KMS-11 (cell line): ENCODE results near the gene STX18.

Source experiments
- H2AFZ ChIP-seq: fragments of 200-600 bp; sonication (generic); 2 replicates; pipeline ENCODE4 v1.6.1; 2016; ENCODE audit warnings: antibody characterized with exemption, mixed run types, low read depth
- H3K27ac ChIP-seq: fragments of 200-600 bp; sonication (generic); 2 replicates; pipeline ENCODE4 v1.6.1; 2016; ENCODE audit warnings: mild to moderate bottlenecking, mixed run types
- H3K27me3 ChIP-seq: fragments of 200-600 bp; sonication (generic); 2 replicates; pipeline ENCODE4 v1.6.1; 2017; ENCODE audit warnings: mild to moderate bottlenecking, low read depth, mixed run types, moderate library complexity; ENCODE audit not compliant: insufficient read depth
- H3K36me3 ChIP-seq: fragments of 200-600 bp; sonication (generic); 2 replicates; pipeline ENCODE4 v1.6.1; 2017; ENCODE audit warnings: mild to moderate bottlenecking, mixed run types; ENCODE audit not compliant: insufficient read depth
- H3K4me1 ChIP-seq: fragments of 200-600 bp; sonication (generic); 2 replicates; pipeline ENCODE4 v1.6.1; 2016; ENCODE audit warnings: mild to moderate bottlenecking, low read depth, mixed run types; ENCODE audit not compliant: poor library complexity, severe bottlenecking
- H3K4me2 ChIP-seq: fragments of 200-600 bp; sonication (generic); 2 replicates; pipeline ENCODE4 v1.7.0; 2016; ENCODE audit warnings: mild to moderate bottlenecking, mixed run types
- H3K4me3 ChIP-seq: fragments of 200-600 bp; sonication (generic); IDR thresholded peaks from 2 replicates; pipeline ENCODE4 v1.6.1; 2017; ENCODE audit warnings: low read depth, low read length, mixed read lengths; ENCODE audit not compliant: insufficient read depth
- H3K79me2 ChIP-seq: fragments of 200-600 bp; sonication (generic); 2 replicates; pipeline ENCODE4 v1.6.1; 2016; ENCODE audit warnings: low read depth, mixed run types; ENCODE audit not compliant: insufficient read depth
- H3K9ac ChIP-seq: fragments of 200-600 bp; sonication (generic); 2 replicates; pipeline ENCODE4 v1.6.1; 2016; ENCODE audit warnings: mild to moderate bottlenecking, mixed run types
- H4K20me1 ChIP-seq: fragments of 200-600 bp; sonication (generic); 2 replicates; pipeline ENCODE4 v1.6.1; 2016; ENCODE audit warnings: mild to moderate bottlenecking, mixed run types; ENCODE audit not compliant: insufficient read depth
- CTCF ChIP-seq: fragments of 200-600 bp; sonication (generic); conservative IDR thresholded peaks from 2 replicates; pipeline ENCODE4 v1.6.1; 2017; ENCODE audit warnings: low read depth, mild to moderate bottlenecking, antibody characterized with exemption, low read length, moderate library complexity, mixed read lengths

STX18 gene

GRCh38 chr4:4388311-4388790, 153.5 kb downstream of the STX18 start:
- H3K27me3 ChIP-seq, result no peaks in the 10 kb centered on the region
- H3K4me1 ChIP-seq, result no peaks in the 10 kb centered on the region
- no peak overlapping the region for H3K27ac ChIP-seq
- no peaks in the 10 kb centered on the region for H4K20me1 ChIP-seq
- H3K4me2 ChIP-seq, result no peak overlapping the region
- no peak overlapping the region for H2AFZ ChIP-seq
- no peak overlapping the region for H3K9ac ChIP-seq
- H3K4me3 ChIP-seq, result no peak overlapping the region
- no peaks in the 10 kb centered on the region for H3K79me2 ChIP-seq
- no peaks in the 10 kb centered on the region for H3K36me3 ChIP-seq
- no peak for TF ChIP-seq CTCF

- no peak for TF ChIP-seq CTCF
- no peaks in the 10 kb centered on the region for H3K4me1 ChIP-seq
- no peaks in the 10 kb centered on the region for H3K27me3 ChIP-seq
- no peaks in the 10 kb centered on the region for H3K79me2 ChIP-seq
- H3K27ac ChIP-seq, result no peak overlapping the region
- H3K4me2 ChIP-seq, result no peak overlapping the region
- H3K4me3 ChIP-seq, result no peak overlapping the region
- H2AFZ ChIP-seq, result no peak overlapping the region
- H3K36me3 ChIP-seq, result no peaks in the 10 kb centered on the region
- no peak overlapping the region for H3K9ac ChIP-seq
- no peaks in the 10 kb centered on the region for H4K20me1 ChIP-seq
Observed at GRCh38 chr4:4387531-4388310, 154.1 kb downstream of the STX18 start.

- Histone ChIP-seq H3K4me2 (no peak within 1 kb of the TSS), H3K27ac (no peak within 1 kb of the TSS), H3K79me2 (no peaks in the 10 kb centered on the region), H3K27me3 (no peaks in the 10 kb centered on the region), H3K36me3 (no peaks in the 10 kb centered on the region), H3K9ac (no peak within 1 kb of the TSS), H3K4me3 (no peak within 1 kb of the TSS), H3K4me1 (no peaks in the 10 kb centered on the region), H2AFZ (no peak within 1 kb of the TSS), H4K20me1 (no peaks in the 10 kb centered on the region)
- TF ChIP-seq CTCF, result no peak
Observed at GRCh38 chr4:4386736-4387392, 155.0 kb downstream of the STX18 start, which contains the start of gene NSG1. TSS of gene NSG1 (plus strand) at chr4:4387102. CDS start at chr4:4387630, 528 bp downstream.

- no peak overlapping the region for H3K4me3 ChIP-seq
- no peak overlapping the region for H3K27ac ChIP-seq
- no peaks in the 10 kb centered on the region for H4K20me1 ChIP-seq
- H3K36me3 ChIP-seq, result no peaks in the 10 kb centered on the region
- no peaks in the 10 kb centered on the region for H3K4me1 ChIP-seq
- TF ChIP-seq CTCF, result no peak
- no peaks in the 10 kb centered on the region for H3K79me2 ChIP-seq
- no peaks in the 10 kb centered on the region for H3K27me3 ChIP-seq
- no peak overlapping the region for H2AFZ ChIP-seq
- H3K4me2 ChIP-seq, result no peak overlapping the region
- H3K9ac ChIP-seq, result no peak overlapping the region
Observed at GRCh38 chr4:4386296-4386735, 155.5 kb downstream of the STX18 start.
